HG03025 (cell line): ENCODE measurements around the gene IL36A.

ENCODE experiments used
- ATAC-seq: cut with Tn5 transposase; IDR thresholded peaks from one replicate; pipeline ENCODE4 v1.9.1; 2021; ENCODE audit warnings: mild to moderate bottlenecking, moderate library complexity; ENCODE audit not compliant: unreplicated experiment, low FRiP score

IL36A gene

GRCh38 chr2:113041871-113042270 lies 36.6 kb downstream of the IL36A start:
- no peak for ATAC-seq

- no peak for ATAC-seq
Observed at GRCh38 chr2:113046465-113046864, 41.2 kb downstream of the IL36A start.

- no peak for ATAC-seq
Observed at GRCh38 chr2:113050921-113051895, 45.9 kb downstream of the IL36A start.

GRCh38 chr2:113052396-113052917 lies 47.2 kb downstream of the IL36A start, which contains the start of gene IL36B:
TSS of gene IL36B (minus strand) at chr2:113052867.
- ATAC-seq: no peak

GRCh38 chr2:113053666-113054065 lies 48.4 kb downstream of the IL36A start:
- ATAC-seq: no peak

- ATAC-seq: no peak
Observed at GRCh38 chr2:113054066-113054465, 48.8 kb downstream of the IL36A start.

- ATAC-seq: no peak
Observed at GRCh38 chr2:113056521-113056920, 51.3 kb downstream of the IL36A start.

- no peak for ATAC-seq
Observed at GRCh38 chr2:113057117-113057516, 51.9 kb downstream of the IL36A start.
